Measurements from ENCODE around the gene ATP9A.
"Not testable (repeated sequence)": the region's sequence is repeated elsewhere in the genome, so short reads cannot be mapped to it uniquely, and the experiment has no call there.

The ATP9A gene

GRCh38 chr20:51688600-51689244, 79.5 kb downstream of the ATP9A start:
- no peak for DNase-seq

DNA sequence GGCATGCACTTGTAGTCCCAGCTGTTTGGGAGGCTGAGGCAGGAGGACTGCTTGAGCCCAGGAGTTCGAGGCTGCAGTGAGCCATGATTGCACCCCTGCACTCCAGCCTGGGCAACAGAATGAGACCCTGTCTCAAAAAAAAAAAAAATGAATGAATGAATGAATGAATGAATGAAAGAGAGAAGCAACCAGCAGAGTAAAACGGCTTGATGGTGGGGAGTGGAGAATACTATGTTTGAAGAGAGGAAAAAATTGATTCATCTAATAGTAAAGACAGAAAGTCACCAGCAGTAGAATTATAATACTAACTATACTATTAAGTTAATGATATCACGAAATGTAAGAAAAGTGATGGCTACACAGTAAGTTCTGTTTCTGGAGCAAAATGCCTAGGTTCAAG, 80.6 kb downstream of the ATP9A start:
- no peak for DNase-seq

GRCh38 chr20:51687108-51687507, 81.1 kb downstream of the ATP9A start:
- no peak for DNase-seq

- DNase-seq, result not testable (repeated sequence)
Observed at GRCh38 chr20:51685494-51685893, 82.7 kb downstream of the ATP9A start.

DNA sequence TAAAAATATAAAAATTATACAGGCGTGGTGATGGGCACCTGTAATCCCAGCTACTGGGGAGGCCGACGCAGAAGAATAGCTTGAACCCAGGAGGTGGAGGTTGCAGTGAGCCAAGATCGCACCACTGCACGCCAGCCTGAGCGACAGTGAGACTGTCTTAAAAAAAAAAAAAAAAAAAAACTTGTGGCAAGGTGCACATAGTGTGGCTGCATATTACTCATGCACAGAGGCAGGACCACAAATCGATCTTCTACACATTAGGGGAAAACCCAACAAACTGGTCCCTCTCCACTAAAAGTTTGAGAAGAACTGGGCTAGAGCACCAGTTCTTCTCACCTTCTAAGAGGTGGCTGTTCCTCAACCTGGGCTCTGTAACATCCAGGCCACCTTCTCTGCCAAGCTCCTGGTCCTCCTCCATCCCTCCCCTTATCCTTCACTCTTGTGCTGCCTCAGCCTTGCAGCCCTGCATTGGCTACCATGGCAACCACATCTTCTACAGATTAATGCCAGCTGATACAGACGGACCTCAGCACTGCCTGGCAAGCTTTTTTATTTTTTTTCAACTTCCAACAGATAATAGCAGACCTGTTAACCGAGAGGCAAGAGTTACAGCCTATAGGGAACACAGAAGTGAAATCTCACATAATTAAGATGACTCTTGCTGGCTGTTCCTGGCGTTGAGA, 88.0 kb downstream of the ATP9A start:
- no peak for DNase-seq

DNA sequence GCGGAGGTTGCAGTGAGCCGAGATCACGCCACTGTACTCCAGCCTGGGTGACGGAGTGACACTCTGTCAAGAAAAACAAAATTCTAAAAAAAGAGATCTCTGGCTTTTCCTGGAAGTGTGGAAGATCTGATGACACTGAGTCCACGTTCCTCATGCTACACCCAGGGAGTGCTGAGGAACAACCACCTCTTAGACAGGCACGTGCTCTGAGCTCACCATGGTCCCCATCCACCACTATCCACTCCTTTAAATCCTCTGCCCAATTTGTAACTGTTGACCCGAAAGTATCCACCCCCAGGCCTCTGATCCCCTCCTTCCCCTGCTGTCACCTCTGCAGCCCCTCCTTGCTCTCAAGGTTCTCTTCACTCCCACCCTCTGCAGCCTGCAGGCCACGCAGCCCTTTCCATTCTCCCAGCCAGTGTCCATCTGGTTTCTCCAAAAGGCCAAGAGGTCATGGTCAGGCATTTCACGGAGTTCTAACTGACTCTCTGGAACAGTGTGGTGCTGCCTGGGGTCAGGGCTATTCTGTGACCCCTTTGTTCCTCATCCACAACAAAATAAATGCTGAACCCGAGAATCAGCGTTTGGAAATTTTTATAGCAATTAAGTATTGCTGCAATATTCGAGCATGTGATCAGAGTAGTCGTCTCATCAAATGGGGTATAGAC, 88.8 kb downstream of the ATP9A start:
- DNase-seq, result no peak

GRCh38 chr20:51678026-51678697, 90.0 kb downstream of the ATP9A start:
- DNase-seq, result no peak

- DNase-seq, result no peak
Observed at GRCh38 chr20:51668947-51669346, 99.2 kb downstream of the ATP9A start.

DNA sequence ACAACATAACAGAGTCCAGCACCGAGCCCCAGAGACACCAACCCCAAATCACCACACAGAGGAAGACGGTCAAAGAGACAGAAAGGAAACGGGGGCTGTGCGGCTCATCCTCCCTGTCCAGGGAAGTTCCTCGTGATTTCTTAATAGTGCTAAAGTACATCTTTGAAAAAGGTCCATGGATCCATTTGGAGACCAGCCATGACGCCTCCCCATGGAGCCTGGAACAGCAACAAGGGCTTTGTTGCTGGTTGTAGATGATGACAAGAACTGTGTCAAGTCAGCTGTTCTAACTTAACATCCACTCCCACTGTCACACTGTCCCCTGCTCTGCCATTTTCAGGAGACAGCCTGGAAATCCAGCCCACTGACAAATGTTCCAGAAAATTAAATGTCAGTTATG, 99.7 kb downstream of the ATP9A start:
- DNase-seq, result no peak

DNA sequence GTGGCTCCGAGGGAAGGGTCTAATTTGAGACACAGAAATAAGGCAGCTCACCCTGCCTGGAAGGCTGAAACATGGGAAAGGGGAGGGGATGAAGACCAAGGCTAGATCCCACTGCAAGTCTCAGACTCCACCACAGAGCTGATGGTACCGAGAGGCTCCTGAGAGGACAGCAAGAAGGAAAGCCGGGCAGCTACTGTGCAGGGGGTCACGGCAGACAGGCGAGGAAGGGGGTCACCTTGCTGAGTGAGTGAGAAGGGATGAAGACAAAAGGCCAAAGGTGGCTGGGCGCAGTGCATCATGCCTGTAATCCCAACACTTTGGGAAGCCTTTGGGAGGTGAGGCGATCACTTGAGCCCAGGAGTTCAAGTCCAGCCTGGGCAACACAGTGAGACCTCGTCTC, 100.7 kb downstream of the ATP9A start:
- no peak for DNase-seq

DNA sequence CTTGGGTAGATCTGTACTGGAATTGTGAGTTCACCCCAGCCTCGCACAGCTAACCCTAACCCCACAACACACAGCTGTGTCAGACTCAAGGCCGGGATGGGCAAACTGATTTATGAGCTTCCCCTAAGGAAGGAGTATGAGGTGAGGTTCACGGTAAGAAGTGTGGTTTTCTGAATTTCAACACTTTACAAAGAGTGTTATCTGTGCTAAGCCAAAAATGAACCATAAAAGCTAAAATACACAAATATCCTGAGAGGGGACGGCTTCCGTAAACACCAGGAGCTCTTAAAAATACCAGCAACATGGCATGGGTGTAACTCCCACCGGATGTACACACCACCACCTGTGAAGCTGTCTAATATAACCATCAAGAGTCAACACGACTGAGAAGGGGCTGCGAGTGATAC, 101.2 kb downstream of the ATP9A start:
- no peak for DNase-seq

GRCh38 chr20:51666126-51666525, 102.1 kb downstream of the ATP9A start:
- no peak for DNase-seq

DNA sequence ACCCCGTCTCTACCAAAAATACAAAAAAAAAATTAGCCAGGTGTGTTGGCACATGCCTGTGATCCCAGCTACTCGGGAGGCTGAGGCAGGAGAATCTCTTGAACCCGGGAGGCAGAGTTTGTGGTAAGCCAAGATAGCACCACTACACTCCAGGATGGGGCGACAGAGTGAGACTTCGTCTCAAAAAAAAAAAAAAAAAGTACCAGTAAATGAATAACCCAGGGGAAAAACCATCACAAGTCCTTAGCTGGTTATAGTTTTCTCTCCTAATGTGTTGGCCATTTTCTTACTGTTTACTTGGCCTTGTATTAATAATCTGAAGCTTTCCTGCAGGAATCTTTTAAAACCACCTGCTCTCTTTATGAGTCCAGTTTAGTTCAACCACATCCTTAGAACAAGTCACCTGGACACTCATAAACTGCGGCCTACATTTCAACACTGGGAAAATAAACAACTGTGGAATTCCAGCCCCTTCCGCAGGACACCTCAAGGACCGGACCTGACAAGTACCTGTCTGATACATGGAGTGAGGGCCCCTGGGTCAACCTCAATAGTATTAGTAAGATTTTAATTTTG, 102.6 kb downstream of the ATP9A start:
- DNase-seq, result no peak

- DNase-seq, result peak; percentile 60
Observed at GRCh38 chr20:51661609-51662178, 106.5 kb downstream of the ATP9A start.

GRCh38 chr20:51660672-51661608, 107.2 kb downstream of the ATP9A start:
- DNase-seq, result no peak

DNA sequence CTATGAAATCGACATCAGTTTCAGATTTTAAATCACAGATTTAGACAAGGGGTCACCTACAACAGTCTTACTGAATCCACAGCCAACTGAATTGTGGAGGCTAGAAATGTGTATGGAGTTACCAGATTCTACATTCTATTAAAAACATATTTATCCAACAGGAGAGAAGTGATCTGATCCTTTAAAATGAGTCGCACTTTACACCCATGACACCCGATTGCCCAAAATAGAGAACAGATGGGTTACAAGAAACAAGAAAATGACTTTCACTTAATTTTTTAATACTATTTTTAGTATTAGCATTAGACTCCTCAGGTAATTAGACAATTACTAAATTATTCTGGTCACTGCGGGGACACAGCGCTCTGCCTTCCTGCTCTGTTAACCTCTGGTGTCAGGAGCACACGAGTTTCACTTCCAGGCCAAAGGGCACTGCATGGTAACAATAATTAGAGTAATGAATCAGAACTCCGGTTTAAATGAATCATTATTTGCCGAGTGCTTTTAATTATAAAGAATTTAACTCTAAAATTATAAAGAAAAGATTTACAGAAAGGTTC, 108.6 kb downstream of the ATP9A start:
- DNase-seq, result no peak

DNA sequence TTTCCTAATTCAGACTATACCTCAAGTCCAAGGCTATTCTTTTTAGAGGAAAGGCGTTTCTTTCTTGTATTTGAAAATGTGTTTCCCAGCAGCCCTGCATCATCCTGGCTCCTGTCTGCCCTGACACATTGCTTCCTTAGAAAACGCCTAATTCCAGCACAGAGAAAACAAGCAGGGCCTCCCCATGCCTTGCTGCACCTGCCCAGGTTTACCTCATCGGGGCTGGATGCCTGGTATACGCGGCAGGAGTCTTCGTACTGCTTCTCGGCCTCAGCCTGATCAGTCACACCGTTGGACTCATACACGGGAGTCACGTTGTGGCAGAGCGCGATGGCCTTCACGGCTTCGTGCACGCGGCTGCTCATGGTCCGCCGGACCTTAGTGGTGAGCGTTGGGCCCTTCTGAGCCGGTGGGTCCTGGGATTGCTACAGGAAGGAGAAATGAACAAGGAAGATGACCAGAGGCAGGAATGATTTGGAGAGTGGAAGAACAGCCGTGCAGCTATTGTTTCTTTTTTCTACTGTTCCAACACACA, 111.4 kb downstream of the ATP9A start:
- no peak for DNase-seq

DNA sequence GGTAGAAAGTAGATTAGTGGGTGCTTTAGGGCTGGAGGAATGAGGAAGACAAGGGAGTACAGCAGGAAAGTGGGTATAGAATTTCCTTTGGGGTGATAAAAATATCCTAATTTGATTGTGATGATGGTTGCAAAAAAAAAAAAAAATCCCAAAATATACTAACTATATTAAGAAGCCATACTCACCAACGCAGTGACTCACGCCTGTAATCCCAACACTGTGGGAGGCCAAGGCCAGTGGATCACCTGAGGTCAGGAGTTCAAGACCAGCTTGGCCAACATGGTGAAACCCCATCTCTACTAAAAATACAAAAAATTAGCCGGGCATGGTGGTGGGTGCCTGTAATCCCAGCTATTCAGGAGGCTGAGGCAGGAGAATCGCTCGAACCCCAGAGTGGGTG, 112.1 kb downstream of the ATP9A start:
- DNase-seq, result not testable (repeated sequence)

DNA sequence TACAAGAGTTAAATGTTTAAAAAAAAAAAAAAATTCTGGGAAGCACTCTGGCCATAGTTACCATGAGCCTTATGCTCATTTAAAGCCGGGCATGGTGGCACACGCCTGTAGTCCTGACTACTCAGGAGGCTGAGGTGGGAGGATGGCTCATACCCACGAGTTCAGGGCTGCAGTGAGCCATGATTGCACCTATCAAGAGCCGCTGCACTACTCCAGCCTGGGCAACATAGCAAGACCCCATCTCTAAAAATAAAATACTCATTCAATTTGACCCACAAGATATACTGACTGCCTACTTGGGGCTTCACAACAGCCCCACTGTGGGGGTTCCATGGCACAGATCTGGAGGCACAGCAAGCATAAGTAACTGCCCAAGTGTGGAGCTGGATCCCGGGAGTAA, 113.7 kb downstream of the ATP9A start:
- DNase-seq, result no peak

DNA sequence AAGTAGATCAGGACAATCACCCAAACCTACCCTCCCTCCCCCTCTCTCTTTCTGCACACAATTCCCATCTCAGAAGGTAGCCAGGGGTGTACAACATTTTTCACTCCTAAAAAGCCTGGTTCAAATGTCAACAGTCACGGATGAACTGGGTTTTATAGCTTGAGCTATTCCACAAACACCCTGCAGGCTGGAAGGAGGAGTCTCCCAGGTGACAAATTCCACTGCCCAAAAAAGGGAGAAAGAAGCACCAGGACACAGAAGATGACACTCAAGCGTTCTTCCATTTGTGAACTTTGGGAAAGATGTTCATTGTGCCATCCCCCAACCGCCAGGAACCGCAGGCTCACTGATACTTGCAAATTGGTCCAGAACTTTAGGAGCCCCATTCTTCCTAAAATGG, 114.1 kb downstream of the ATP9A start:
- DNase-seq, result no peak

DNA sequence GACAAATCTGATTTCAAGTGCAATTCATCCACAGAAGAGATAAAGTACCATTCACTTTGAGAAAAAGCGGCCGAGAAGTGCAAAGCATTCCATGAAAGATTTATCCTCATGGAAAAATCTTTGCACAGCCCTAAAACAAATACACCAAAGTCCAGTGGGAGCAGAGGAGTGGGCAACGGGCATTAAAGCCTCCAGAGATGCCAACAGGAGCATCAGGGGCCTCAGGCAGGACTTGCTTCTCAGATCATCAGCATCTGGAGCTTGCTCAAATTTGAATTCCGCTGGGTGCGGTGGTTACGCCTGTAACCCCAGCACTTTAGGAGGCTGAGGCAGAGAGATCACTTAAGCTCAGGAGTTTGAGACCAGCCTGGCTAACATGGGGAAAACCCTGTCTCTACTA, 115.0 kb downstream of the ATP9A start:
- no peak for DNase-seq

Measured in activated CD8-positive, alpha-beta memory T cell treated with anti-CD3 and anti-CD28 coated beads, Interleukin-2, amount 50 U/mL, for 48 hours (primary cell).